HEK293 (cell line): ENCODE measurements around the gene CDC37.

Source experiments
- EGR2 ChIP-seq: fragments of 450-650 bp; formaldehyde crosslinking; IDR thresholded peaks from 2 replicates; pipeline ENCODE4 v1.5.1; 2016; ENCODE audit warnings: low read depth, missing biosample characterization, missing genetic modification characterization
- HOXD13 ChIP-seq: sonication (generic); formaldehyde crosslinking; IDR thresholded peaks from 2 replicates; pipeline ENCODE4 v1.8.0; 2022; ENCODE audit warnings: missing genetic modification reagents, borderline replicate concordance
- KLF10 ChIP-seq: fragments of 450-650 bp; IDR thresholded peaks from 2 replicates; pipeline ENCODE4 v1.5.1; 2018; ENCODE audit warnings: missing biosample characterization, mild to moderate bottlenecking, missing genetic modification characterization
- KLF9 ChIP-seq: fragments of 450-650 bp; formaldehyde crosslinking; IDR thresholded peaks from 2 replicates; pipeline ENCODE4 v1.5.1; 2016; ENCODE audit warnings: missing biosample characterization, missing genetic modification characterization, low read depth
- SCRT2 ChIP-seq: fragments of 450-650 bp; formaldehyde crosslinking; IDR thresholded peaks from 2 replicates; pipeline ENCODE4 v1.5.1; 2016; ENCODE audit warnings: missing biosample characterization, missing genetic modification characterization
- YY1 ChIP-seq: fragments of 450-650 bp; formaldehyde crosslinking; IDR thresholded peaks from 2 replicates; pipeline ENCODE4 v1.5.1; 2018; ENCODE audit warnings: missing biosample characterization, missing genetic modification characterization
- ZBTB20 ChIP-seq: fragments of 450-650 bp; formaldehyde crosslinking; IDR thresholded peaks from 2 replicates; pipeline ENCODE4 v1.5.1; 2016; ENCODE audit warnings: missing biosample characterization, missing genetic modification characterization
- ZBTB26 ChIP-seq: fragments of 450-650 bp; formaldehyde crosslinking; optimal IDR thresholded peaks from 2 replicates; pipeline ENCODE3; 2016; ENCODE audit warnings: missing biosample characterization, mild to moderate bottlenecking, missing genetic modification characterization
- ZEB2 ChIP-seq: fragments of 450-650 bp; formaldehyde crosslinking; IDR thresholded peaks from 2 replicates; pipeline ENCODE4 v1.5.1; 2016; ENCODE audit warnings: missing biosample characterization, missing genetic modification characterization
- ZNF239 ChIP-seq: fragments of 450-650 bp; formaldehyde crosslinking; IDR thresholded peaks from 2 replicates; pipeline ENCODE4 v1.5.1; 2016; ENCODE audit warnings: missing biosample characterization, missing genetic modification characterization
- ZNF335 ChIP-seq: fragments of 450-650 bp; formaldehyde crosslinking; conservative IDR thresholded peaks from 2 replicates; pipeline ENCODE4 v1.5.1; 2016; ENCODE audit warnings: missing biosample characterization, missing genetic modification characterization
- ZNF37A ChIP-seq: fragments of 450-650 bp; IDR thresholded peaks from 2 replicates; pipeline ENCODE4 v1.5.1; 2018; ENCODE audit warnings: missing biosample characterization, missing genetic modification characterization
- ZNF394 ChIP-seq: fragments of 450-650 bp; formaldehyde crosslinking; IDR thresholded peaks from 2 replicates; pipeline ENCODE4 v1.5.1; 2016; ENCODE audit warnings: missing biosample characterization, missing genetic modification characterization, mild to moderate bottlenecking, moderate library complexity, borderline replicate concordance
- ZNF510 ChIP-seq: fragments of 450-650 bp; formaldehyde crosslinking; IDR thresholded peaks from 2 replicates; pipeline ENCODE4 v1.5.1; 2018; ENCODE audit warnings: mild to moderate bottlenecking, missing genetic modification characterization, missing biosample characterization; ENCODE audit not compliant: insufficient replicate concordance
- ZNF530 ChIP-seq: fragments of 450-650 bp; formaldehyde crosslinking; IDR thresholded peaks from 2 replicates; pipeline ENCODE4 v1.5.1; 2016; ENCODE audit warnings: low read depth, missing biosample characterization, missing genetic modification characterization
- ZNF544 ChIP-seq: fragments of 450-650 bp; formaldehyde crosslinking; IDR thresholded peaks from 2 replicates; pipeline ENCODE4 v1.5.0; 2017; ENCODE audit warnings: missing biosample characterization, missing genetic modification characterization
- ZNF571 ChIP-seq: fragments of 450-650 bp; formaldehyde crosslinking; IDR thresholded peaks from 2 replicates; pipeline ENCODE4 v1.5.0; 2017; ENCODE audit warnings: missing biosample characterization, missing genetic modification characterization
- ZNF610 ChIP-seq: fragments of 450-650 bp; formaldehyde crosslinking; IDR thresholded peaks from 2 replicates; pipeline ENCODE4 v1.5.1; 2016; ENCODE audit warnings: missing biosample characterization, missing genetic modification characterization, borderline replicate concordance
- ZNF692 ChIP-seq: fragments of 450-650 bp; formaldehyde crosslinking; IDR thresholded peaks from 2 replicates; pipeline ENCODE4 v1.5.1; 2016; ENCODE audit warnings: missing biosample characterization, missing genetic modification characterization
- ZNF76 ChIP-seq: fragments of 450-650 bp; formaldehyde crosslinking; IDR thresholded peaks from 2 replicates; pipeline ENCODE4; 2016; ENCODE audit warnings: low read depth, missing biosample characterization, missing genetic modification characterization, borderline replicate concordance
- ZSCAN23 ChIP-seq: fragments of 450-650 bp; formaldehyde crosslinking; IDR thresholded peaks from 2 replicates; pipeline ENCODE4 v1.5.1; 2016; ENCODE audit warnings: missing biosample characterization, missing genetic modification characterization
- ZXDB ChIP-seq: fragments of 450-650 bp; formaldehyde crosslinking; IDR thresholded peaks from 2 replicates; pipeline ENCODE4 v1.5.1; 2016; ENCODE audit warnings: missing biosample characterization, missing genetic modification characterization
- TF ChIP-seq, protein P1 (sequence below): fragments of 450-650 bp; formaldehyde crosslinking; IDR thresholded peaks from 2 replicates; pipeline ENCODE4 v1.5.1; 2016; ENCODE audit warnings: missing biosample characterization, missing genetic modification characterization
- TF ChIP-seq, protein P2 (sequence below): fragments of 450-650 bp; formaldehyde crosslinking; conservative IDR thresholded peaks from 2 replicates; pipeline ENCODE4 v1.5.1; 2016; ENCODE audit warnings: low read depth, missing biosample characterization, missing genetic modification characterization
- TF ChIP-seq, protein P3 (sequence below): fragments of 450-650 bp; formaldehyde crosslinking; IDR thresholded peaks from 2 replicates; pipeline ENCODE4 v1.5.1; 2016; ENCODE audit warnings: missing biosample characterization, missing genetic modification characterization
- TF ChIP-seq, protein P4 (sequence below): fragments of 450-650 bp; formaldehyde crosslinking; IDR thresholded peaks from 2 replicates; pipeline ENCODE4 v1.5.1; 2017; ENCODE audit warnings: missing biosample characterization, missing genetic modification characterization

The CDC37 gene

DNA sequence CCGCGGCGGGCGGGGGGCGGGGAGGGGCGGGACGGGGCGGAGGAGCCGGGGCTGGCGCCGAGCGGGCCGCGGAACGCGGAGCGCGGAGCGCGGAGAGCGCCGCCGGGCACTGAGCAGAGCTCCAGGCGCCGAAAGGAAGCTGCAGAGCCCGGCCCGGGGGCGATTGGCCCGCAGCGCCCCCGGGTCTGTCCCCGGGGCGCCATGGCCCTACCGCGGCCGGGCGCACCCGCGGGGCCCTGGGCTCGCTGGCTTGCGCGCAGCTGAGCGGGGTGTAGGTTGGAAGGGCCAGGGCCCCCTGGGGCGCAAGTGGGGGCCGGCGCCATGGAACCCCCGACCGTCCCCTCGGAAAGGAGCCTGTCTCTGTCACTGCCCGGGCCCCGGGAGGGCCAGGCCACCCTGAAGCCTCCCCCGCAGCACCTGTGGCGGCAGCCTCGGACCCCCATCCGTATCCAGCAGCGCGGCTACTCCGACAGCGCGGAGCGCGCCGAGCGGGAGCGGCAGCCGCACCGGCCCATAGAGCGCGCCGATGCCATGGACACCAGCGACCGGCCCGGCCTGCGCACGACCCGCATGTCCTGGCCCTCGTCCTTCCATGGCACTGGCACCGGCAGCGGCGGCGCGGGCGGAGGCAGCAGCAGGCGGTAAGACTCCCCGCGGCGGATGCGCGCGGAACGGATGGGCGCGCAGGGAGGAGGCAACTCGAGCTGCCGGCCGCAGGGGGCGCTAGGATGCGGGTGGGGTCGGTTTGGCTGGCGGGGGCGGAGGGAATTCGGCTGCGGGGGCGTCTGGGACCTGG lies 17.3 kb upstream of the CDC37 start, which contains the start of gene PDE4A (continued):
- TF ChIP-seq ZXDB: 0 out of 2 replicates have a peak, but pooled peaks have one; percentile 38
- peak; percentile 85 for TF ChIP-seq ZEB2 (tag by site-specific recombination)
- TF ChIP-seq HOXD13 (CRISPR knock-in tag): no peak
- peak; percentile 97 for TF ChIP-seq ZBTB26 (tag by site-specific recombination)
- TF ChIP-seq ZSCAN23 (tag by site-specific recombination): no peak
- TF ChIP-seq, protein P1, sequence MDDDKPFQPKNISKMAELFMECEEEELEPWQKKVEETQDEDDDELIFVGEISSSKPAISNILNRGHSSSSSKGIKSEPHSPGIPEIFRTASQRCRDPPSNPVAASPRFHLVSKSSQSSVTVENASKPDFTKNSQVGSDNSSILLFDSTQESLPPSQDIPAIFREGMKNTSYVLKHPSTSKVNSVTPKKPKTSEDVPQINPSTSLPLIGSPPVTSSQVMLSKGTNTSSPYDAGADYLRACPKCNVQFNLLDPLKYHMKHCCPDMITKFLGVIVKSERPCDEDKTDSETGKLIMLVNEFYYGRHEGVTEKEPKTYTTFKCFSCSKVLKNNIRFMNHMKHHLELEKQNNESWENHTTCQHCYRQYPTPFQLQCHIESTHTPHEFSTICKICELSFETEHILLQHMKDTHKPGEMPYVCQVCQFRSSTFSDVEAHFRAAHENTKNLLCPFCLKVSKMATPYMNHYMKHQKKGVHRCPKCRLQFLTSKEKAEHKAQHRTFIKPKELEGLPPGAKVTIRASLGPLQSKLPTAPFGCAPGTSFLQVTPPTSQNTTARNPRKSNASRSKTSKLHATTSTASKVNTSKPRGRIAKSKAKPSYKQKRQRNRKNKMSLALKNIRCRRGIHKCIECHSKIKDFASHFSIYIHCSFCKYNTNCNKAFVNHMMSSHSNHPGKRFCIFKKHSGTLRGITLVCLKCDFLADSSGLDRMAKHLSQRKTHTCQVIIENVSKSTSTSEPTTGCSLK (tag by site-specific recombination): no peak
- peak; percentile 93 for TF ChIP-seq SCRT2 (tag by site-specific recombination)
- TF ChIP-seq ZNF571 (tag by site-specific recombination): no peak
- no peak for TF ChIP-seq ZNF544 (tag by site-specific recombination)
- no peak for TF ChIP-seq ZNF239 (tag by site-specific recombination)
- TF ChIP-seq EGR2: peak; percentile 94
- peak; percentile 79 for TF ChIP-seq ZNF610 (tag by site-specific recombination)
- TF ChIP-seq, protein P2, sequence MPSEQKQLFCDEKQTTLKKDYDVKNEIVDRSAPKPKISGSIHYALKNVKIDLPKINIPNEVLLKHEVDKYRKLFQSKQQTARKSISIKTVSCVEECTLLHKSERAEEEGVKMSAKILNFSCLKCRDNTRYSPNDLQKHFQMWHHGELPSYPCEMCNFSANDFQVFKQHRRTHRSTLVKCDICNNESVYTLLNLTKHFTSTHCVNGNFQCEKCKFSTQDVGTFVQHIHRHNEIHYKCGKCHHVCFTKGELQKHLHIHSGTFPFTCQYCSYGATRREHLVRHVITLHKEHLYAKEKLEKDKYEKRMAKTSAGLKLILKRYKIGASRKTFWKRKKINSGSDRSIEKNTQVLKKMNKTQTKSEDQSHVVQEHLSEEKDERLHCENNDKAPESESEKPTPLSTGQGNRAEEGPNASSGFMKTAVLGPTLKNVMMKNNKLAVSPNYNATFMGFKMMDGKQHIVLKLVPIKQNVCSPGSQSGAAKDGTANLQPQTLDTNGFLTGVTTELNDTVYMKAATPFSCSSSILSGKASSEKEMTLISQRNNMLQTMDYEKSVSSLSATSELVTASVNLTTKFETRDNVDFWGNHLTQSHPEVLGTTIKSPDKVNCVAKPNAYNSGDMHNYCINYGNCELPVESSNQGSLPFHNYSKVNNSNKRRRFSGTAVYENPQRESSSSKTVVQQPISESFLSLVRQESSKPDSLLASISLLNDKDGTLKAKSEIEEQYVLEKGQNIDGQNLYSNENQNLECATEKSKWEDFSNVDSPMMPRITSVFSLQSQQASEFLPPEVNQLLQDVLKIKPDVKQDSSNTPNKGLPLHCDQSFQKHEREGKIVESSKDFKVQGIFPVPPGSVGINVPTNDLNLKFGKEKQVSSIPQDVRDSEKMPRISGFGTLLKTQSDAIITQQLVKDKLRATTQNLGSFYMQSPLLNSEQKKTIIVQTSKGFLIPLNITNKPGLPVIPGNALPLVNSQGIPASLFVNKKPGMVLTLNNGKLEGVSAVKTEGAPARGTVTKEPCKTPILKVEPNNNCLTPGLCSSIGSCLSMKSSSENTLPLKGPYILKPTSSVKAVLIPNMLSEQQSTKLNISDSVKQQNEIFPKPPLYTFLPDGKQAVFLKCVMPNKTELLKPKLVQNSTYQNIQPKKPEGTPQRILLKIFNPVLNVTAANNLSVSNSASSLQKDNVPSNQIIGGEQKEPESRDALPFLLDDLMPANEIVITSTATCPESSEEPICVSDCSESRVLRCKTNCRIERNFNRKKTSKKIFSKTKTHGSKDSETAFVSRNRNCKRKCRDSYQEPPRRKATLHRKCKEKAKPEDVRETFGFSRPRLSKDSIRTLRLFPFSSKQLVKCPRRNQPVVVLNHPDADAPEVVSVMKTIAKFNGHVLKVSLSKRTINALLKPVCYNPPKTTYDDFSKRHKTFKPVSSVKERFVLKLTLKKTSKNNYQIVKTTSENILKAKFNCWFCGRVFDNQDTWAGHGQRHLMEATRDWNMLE (tag by site-specific recombination): no peak
- TF ChIP-seq KLF10 (tag by site-specific recombination): 0 out of 2 replicates have a peak, but pooled peaks have one; percentile 31
- TF ChIP-seq, protein P3, sequence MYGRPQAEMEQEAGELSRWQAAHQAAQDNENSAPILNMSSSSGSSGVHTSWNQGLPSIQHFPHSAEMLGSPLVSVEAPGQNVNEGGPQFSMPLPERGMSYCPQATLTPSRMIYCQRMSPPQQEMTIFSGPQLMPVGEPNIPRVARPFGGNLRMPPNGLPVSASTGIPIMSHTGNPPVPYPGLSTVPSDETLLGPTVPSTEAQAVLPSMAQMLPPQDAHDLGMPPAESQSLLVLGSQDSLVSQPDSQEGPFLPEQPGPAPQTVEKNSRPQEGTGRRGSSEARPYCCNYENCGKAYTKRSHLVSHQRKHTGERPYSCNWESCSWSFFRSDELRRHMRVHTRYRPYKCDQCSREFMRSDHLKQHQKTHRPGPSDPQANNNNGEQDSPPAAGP (tag by site-specific recombination): peak; percentile 53; the same call in 1 of the 2 replicates
- TF ChIP-seq YY1 (tag by site-specific recombination): peak; percentile 54
- peak; percentile 47 for TF ChIP-seq ZNF394 (tag by site-specific recombination)
- peak; percentile 77 for TF ChIP-seq ZNF76 (tag by site-specific recombination)
- peak; percentile 21; the same call in 1 of the 2 replicates for TF ChIP-seq KLF9 (tag by site-specific recombination)
- TF ChIP-seq ZBTB20 (tag by site-specific recombination): peak; percentile 88
- TF ChIP-seq ZNF530 (tag by site-specific recombination): 0 out of 2 replicates have a peak, but pooled peaks have one; percentile 18
- no peak for TF ChIP-seq ZNF510 (tag by site-specific recombination)
- TF ChIP-seq ZNF692 (tag by site-specific recombination): peak; percentile 58
- TF ChIP-seq, protein P4, sequence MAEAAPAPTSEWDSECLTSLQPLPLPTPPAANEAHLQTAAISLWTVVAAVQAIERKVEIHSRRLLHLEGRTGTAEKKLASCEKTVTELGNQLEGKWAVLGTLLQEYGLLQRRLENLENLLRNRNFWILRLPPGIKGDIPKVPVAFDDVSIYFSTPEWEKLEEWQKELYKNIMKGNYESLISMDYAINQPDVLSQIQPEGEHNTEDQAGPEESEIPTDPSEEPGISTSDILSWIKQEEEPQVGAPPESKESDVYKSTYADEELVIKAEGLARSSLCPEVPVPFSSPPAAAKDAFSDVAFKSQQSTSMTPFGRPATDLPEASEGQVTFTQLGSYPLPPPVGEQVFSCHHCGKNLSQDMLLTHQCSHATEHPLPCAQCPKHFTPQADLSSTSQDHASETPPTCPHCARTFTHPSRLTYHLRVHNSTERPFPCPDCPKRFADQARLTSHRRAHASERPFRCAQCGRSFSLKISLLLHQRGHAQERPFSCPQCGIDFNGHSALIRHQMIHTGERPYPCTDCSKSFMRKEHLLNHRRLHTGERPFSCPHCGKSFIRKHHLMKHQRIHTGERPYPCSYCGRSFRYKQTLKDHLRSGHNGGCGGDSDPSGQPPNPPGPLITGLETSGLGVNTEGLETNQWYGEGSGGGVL (tag by site-specific recombination): peak; percentile 47
- TF ChIP-seq ZNF37A (tag by site-specific recombination): peak; percentile 5; the same call in 1 of the 2 replicates
- peak; percentile 64 for TF ChIP-seq ZNF335
